HG03469 (cell line): Measurements from ENCODE around the gene RAI1.

Experiments
- ATAC-seq: cut with Tn5 transposase; IDR thresholded peaks from one replicate; pipeline ENCODE4 v1.9.1; 2021; ENCODE audit warnings: mild to moderate bottlenecking, moderate library complexity, moderate number of reproducible peaks; ENCODE audit not compliant: unreplicated experiment

The RAI1 gene

GRCh38 chr17:17698869-17699351, 17.7 kb downstream of the RAI1 start:
- no peak for ATAC-seq

GRCh38 chr17:17699491-17699890, 18.2 kb downstream of the RAI1 start:
- ATAC-seq, result no peak

GRCh38 chr17:17700251-17700969, 19.2 kb downstream of the RAI1 start:
- ATAC-seq, result no peak

- no peak for ATAC-seq
Measured at GRCh38 chr17:17701112-17701511, 19.9 kb downstream of the RAI1 start.

GRCh38 chr17:17701658-17702057, 20.4 kb downstream of the RAI1 start:
- no peak for ATAC-seq

GRCh38 chr17:17702449-17703139, 21.3 kb downstream of the RAI1 start:
- ATAC-seq, result no peak

- no peak for ATAC-seq
Measured at GRCh38 chr17:17703140-17703919, 22.1 kb downstream of the RAI1 start.

GRCh38 chr17:17704931-17705330, 23.7 kb downstream of the RAI1 start:
- ATAC-seq, result no peak

GRCh38 chr17:17706140-17707060, 25.1 kb downstream of the RAI1 start:
- no peak for ATAC-seq

GRCh38 chr17:17708295-17708694, 27.0 kb downstream of the RAI1 start:
- no peak for ATAC-seq

GRCh38 chr17:17708816-17709215, 27.6 kb downstream of the RAI1 start:
- ATAC-seq, result no peak

- no peak for ATAC-seq
Measured at GRCh38 chr17:17709815-17710321, 28.6 kb downstream of the RAI1 start.

GRCh38 chr17:17710355-17710727, 29.1 kb downstream of the RAI1 start:
- ATAC-seq, result no peak

- no peak for ATAC-seq
Measured at GRCh38 chr17:17710728-17711541, 29.7 kb downstream of the RAI1 start.

- ATAC-seq, result no peak
Measured at GRCh38 chr17:17711641-17712162, 30.4 kb downstream of the RAI1 start.

GRCh38 chr17:17712268-17712924, 31.1 kb downstream of the RAI1 start:
- peak; percentile 72 for ATAC-seq

GRCh38 chr17:17713839-17714238, 32.6 kb downstream of the RAI1 start:
- no peak for ATAC-seq

- ATAC-seq, result no peak
Measured at GRCh38 chr17:17714261-17714866, 33.1 kb downstream of the RAI1 start.
